Measurements from ENCODE around the gene CIAPIN1. TPM values are rescaled to one million over a fixed set of nuclear protein-coding genes. Genes with fewer than 3 reads are reported as not detected.

Gene CIAPIN1
- total RNA-seq, 1 experiment from 2014 or later, result 68.5 TPM

DNA sequence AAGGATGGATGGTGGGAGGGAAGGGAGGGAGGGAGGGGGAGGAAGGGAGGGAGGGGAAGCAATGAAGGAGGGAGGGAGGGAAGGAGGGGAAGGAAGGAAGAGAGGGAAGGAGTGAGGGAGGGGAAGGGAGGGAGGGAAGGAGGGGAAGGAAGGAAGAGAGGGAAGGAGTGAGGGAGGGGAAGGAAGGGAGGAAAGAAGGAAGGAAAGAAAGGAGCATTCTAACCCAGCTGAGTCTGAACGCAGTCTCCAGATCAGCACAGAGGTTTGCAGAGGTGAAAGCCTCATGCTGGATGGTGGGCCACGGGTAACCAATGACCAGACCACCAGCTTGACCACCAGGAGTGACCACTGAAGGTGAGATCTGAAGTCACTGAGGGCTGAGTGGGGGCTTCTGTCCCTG lies 24.0 kb downstream of the CIAPIN1 start:
- DNase-seq (ENCODE audit: low read depth, low spot score) (no peak), ATAC-seq (no peak)
- Histone ChIP-seq H3K79me2 (ENCODE audit: insufficient read depth, low read length) (no peaks in the 10 kb centered on the region), H3K9me2 (ENCODE audit: insufficient read depth) (no peaks in the 10 kb centered on the region), H3K27me3 (ENCODE audit: insufficient read depth, low read length) (no peaks in the 10 kb centered on the region), H2AFZ (ENCODE audit: low read depth, low read length, poor library complexity, severe bottlenecking) (no peak overlapping the region), H3K9ac (ENCODE audit: low read length) (no peak overlapping the region), H3K36me3 (ENCODE audit: control insufficient read depth in 1 of 2, insufficient read depth in 2 of 2, low read length in 2 of 2) (peaks cover under 1 to 2% of the 10 kb centered on the region in 2 experiments; a peak in 3 of 4 replicates), H3K27ac (ENCODE audit: low read depth, low read length) (no peak overlapping the region), H3K4me1 (ENCODE audit: control insufficient read depth in 1 of 2, insufficient read depth in 2 of 2, low read length in 2 of 2) (peaks cover 9 to 14% of the 10 kb centered on the region in 2 experiments; a peak in 3 of 4 replicates), H3K4me3 (replicated peaks in 1 of 2; ENCODE audit: low read depth in 1 of 2, low read length in 2 of 2) (no peak overlapping the region), H3K9me3 (ENCODE audit: control insufficient read depth in 1 of 2, insufficient read depth in 1 of 2, low read depth in 1 of 2, low read length in 2 of 2) (no peaks in the 10 kb centered on the region), H4K20me1 (ENCODE audit: insufficient read depth) (no peaks in the 10 kb centered on the region), H3K4me2 (ENCODE audit: low read length) (no peak overlapping the region)
- ChIA-PET POLR2A (no interaction called here), RAD21 (ENCODE audit: low non-redundant PET in 1 of 2, low total read pairs in 2 of 2, uncharacterized antibody in 2 of 2, unreplicated experiment in 2 of 2) (no interaction called here), CTCF (interaction anchor here (1.1 to 2.1 kb wide), 3 partner anchors 97 to 121 kb away, joined by 3 to 9 read pairs (median 8); no protein-coding TSS in a partner anchor)
- TF ChIP-seq SRF (IDR thresholded peaks at IDR 0.05; ENCODE audit: low read depth) (no peak), SIN3A (IDR thresholded peaks at IDR 0.05; ENCODE audit: low read depth) (no peak), POLR2A (IDR thresholded peaks at IDR 0.05; ENCODE audit: borderline replicate concordance, extremely low read depth, insufficient read depth, insufficient read length) (no peak), EGR1 (IDR thresholded peaks at IDR 0.05; ENCODE audit: low read depth) (no peak), TCF7L2 (IDR thresholded peaks at IDR 0.05; ENCODE audit: borderline replicate concordance, extremely low read depth, insufficient read depth, insufficient read length) (no peak)
- TF ChIP-seq, protein P1, sequence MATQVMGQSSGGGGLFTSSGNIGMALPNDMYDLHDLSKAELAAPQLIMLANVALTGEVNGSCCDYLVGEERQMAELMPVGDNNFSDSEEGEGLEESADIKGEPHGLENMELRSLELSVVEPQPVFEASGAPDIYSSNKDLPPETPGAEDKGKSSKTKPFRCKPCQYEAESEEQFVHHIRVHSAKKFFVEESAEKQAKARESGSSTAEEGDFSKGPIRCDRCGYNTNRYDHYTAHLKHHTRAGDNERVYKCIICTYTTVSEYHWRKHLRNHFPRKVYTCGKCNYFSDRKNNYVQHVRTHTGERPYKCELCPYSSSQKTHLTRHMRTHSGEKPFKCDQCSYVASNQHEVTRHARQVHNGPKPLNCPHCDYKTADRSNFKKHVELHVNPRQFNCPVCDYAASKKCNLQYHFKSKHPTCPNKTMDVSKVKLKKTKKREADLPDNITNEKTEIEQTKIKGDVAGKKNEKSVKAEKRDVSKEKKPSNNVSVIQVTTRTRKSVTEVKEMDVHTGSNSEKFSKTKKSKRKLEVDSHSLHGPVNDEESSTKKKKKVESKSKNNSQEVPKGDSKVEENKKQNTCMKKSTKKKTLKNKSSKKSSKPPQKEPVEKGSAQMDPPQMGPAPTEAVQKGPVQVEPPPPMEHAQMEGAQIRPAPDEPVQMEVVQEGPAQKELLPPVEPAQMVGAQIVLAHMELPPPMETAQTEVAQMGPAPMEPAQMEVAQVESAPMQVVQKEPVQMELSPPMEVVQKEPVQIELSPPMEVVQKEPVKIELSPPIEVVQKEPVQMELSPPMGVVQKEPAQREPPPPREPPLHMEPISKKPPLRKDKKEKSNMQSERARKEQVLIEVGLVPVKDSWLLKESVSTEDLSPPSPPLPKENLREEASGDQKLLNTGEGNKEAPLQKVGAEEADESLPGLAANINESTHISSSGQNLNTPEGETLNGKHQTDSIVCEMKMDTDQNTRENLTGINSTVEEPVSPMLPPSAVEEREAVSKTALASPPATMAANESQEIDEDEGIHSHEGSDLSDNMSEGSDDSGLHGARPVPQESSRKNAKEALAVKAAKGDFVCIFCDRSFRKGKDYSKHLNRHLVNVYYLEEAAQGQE (IDR thresholded peaks at IDR 0.05; ENCODE audit: low read depth), result no peak
- intact Hi-C loops (cut with micrococcal nuclease), result no loop called here
- no TSS peak for BruUV-seq (replicated peaks)
